ENCODE measurements around the gene LRP8.

LRP8 gene

DNA sequence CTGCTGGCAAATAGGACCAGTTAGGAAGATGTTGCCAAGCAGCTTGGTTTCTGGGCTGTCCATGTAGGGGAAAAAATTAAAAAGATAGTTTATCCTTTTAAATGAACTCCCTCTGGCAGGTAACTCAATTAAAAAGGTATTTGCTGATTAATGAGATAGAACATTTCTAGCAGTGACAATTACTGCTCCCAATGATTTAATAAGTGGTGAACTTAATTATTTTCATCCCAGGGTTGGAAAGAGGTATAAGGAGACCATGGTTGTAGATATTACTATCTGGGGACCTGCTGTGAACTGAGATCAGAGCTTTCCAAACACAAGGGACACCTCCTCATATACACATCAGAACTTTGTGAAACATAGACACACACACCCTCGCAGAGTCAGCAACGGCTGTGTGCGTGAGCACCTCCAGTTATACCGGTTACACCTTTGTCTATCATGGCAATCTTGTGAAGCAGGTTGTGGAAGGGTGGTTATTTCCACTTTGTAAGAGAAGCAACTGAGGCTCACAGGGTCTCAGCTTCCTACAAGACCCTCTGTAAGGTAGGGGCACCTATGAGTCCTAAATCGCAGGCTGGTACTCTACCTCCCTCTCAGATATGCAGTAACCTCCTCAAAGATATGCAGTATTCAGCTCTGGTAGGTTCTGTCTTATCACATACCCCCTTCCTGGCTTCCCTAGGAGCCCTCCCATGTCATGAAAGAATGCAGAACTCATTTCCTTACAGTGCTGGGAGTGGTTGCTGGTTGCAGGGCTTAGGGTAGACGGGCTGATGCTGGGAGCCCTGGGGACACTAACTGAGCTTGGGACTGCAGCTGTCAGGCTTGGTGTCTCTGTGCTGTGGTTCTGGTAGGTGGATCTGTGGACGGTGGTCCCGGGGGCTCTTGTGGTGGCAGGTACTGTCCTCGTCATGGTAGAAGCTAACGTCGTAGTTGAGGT lies 71.1 kb downstream of the LRP8 start:
- peak; percentile 59 for DNase-seq

DNA sequence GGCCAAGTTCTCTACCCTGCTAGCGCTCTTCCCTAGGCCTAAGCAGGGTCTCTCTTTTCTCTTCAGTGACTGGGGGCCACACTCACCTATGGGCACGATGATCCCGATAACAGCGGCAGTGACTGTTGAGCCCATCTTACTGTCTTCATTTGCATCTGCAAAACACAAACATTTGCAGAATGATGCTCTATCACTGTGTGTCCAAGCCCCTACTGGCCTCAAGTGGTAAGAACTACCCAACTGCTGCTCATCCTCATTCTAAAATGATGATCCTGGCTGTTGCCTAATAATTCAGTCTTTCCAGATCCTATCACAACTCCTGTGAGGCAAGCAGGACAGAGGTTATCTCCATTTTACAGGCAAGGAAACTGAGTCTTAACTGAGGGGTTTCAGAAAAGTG lies 72.8 kb downstream of the LRP8 start:
- DNase-seq, result no peak

DNA sequence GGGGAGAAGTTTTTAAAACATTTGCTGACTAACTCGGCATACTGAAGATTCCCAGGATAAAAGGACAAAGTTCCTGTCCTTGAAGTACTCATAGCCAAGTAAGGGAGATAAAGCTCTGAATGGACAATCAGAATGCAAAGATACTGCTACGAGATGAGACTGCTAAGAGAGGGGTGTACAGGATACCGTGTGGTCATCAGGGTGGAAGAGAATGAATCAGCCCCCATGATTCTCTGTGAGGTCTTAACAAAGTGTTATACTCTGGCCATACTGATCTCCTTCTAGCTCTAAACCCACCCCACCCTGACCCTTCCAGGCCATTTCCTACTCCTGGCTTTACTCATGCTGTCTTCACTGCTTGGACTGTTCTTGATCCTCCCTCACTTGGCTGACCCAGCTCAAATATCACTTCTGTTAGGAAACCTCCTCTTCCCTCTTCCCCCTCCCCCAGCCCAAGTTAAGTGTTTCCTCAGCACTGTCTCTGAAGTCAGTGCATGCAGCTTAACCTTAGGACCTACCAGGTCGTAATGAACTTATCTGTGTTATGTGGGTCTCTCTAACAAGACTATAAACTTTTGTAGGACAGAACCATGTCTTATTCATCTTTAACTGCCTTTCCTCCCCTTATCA lies 73.7 kb downstream of the LRP8 start:
- DNase-seq, result peak; percentile 65

DNA sequence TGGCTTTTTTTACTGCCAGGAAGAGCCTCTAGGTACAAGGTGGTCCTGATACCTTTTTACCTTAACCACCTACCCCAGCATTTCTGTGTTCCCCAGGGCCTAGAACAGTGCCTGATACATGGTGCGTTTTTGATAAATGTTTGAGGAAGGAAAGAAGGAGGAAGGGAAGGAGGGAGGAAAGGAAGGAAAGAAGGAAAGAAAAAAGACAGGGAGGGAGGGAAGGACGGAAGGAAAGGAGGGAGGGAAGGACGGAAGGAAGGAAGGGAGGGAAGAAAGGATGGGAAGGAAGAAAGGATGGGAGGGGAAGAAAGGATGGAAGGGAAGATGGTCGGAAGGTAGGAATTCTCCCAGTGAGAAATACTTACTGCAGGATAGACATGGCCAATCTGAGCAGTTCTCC lies 77.5 kb downstream of the LRP8 start:
- DNase-seq, result no peak

DNA sequence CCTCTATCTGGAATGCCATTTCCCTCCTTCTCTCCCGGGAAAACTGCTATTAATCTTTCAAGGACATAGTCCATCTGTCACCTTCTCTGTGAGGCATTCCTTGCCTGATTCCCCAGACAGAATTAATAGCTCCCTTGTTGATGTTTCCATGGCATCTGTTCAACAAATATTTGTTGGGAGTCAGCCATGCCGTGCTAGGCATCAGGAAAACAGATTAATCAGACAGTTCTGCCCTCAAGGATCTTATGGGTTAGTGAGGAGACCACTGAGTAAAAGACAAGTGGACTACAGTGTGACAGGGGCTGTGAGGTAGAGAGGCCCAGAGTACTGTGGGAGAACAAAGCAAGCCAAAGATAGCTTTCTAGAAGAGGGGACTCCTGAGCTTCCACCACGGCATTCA lies 78.2 kb downstream of the LRP8 start:
- DNase-seq, result no peak

DNA sequence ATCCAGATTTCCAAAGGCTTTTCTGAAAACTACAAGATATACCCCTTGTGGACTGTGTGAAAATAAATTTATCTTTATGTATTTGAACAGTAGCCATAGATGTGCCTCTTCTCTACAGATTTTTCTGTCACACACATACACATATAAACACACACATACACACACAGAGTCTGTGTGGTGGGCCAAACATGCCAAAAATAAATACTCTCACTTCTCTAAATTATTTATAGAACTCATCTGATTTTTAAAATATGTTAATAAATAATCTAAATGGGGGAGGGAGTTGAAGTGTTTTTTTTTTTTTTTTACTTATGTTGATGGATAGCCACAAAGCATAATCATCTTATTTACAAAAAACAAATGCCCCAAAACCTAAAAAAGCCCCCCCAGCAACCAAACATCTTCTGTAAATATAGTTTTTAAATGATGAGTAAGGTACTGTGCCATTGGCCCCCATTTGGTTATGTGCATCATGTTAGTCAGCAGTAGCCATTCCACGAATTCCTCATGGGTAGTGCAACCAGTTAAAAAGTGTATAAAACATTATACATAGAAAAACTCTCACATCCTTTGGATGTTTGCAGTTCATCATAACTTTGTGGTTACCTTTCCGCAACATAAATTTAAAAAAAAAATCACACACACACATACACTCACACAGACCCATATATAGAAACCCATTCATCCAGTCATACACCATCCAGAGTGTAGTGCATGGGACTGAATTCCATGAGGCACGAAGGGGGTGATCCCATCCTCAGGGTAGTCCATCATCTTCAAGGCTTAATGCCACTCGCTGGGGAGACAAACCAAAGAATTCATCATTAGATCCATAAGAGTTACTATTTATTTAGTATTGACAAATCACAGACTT lies 81.4 kb downstream of the LRP8 start:
- DNase-seq, result peak; percentile 21

DNA sequence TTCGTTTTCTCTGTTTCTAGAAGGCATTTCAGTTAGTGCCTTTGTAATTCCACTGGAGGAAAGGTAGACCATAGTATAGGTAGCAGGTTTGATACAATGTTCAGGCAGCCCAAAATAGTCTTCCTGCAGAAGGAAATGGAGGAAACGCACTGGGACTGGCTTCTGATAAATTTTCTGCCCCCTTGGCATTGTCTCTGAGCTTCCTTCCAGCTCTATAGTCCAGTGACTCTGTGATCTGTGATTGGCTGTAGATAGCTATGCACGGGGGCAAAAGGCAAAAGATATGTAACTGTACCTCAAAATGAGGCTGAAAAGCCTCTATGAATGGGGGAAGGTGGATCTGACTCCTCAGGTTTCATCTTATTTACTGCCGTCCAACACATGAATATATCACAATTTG lies 83.7 kb downstream of the LRP8 start:
- no peak for DNase-seq

DNA sequence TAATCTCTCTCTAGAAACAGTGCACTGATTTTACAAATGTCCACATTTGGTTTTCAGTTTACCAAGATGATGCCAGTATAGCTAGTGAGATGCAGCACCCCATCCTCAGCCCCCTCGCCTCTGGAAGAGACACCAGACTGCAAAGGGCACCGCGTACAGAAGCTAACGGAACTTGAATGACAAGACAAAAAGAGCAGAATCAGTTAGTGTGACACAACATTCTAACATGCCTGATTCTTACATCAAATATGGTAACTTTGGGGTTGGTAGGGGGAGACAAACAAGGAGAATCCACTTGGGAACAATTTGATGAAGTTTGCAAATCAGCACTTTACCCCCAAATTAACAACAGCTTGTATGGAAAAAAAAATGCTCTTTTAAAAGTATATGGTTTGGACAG lies 85.5 kb downstream of the LRP8 start:
- no peak for DNase-seq

DNA sequence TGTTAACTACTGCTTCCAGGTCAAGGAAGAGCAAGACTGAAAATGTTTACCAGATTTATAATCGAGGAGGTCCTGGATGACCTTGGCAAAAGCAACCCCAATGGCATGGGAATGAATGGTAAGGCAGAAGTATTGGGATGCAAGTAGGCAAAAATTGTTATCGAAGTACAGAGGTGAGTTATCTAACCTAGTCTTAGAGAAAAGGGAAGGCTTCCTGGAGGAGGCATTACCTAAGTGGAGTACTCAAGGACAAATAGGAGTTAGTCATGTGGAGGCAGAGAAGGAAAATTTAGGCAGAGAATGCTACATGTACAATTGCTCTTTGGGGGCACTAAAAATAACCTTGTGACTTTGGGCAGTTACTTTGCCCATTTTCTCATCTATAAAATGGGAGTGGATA lies 86.0 kb downstream of the LRP8 start:
- no peak for DNase-seq

DNA sequence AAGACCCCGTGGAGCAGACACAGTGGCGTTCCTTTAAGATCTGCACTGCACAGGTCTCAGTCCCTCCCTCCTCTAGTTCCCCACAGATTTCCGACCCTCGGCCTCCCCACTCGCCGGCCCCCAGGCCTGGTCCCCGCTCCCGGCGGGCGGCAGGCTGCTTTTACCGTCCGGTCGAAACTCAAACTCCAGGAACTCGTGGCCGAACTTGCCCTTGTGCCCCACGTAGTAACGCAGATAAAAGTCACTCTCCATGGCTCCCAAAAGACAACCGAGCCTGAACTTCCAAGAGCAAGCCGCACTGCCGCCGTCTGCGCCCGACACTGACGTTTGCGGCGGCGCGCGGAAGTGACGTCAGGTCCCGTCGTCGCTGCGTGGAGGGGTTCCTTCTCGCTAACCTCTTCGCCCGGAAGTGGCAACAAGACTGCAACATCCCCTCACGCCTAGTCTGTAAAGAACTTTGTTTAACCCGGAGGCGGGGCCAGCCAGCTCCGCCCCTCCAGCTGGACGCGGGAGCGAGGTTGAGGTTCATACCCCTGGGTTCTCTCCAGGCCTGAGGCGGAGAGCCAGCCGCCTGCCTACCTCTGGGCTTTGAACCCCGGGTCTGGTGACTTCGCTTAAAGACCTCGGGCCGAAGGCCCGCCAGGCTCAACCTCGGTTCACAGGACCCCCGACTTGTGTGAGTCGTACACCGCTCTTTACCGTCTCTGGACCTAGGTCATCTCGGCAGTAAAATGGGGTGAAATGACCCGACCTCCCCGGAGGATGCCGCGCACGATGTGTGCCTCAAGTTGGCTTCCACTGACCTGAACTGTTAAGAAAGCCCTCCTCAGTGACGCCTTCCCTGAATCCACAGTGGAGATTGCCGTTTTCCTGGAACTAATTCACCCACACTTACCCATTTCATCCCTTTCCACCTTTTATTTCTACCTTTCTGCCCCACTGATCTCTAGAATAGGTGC lies 89.4 kb downstream of the LRP8 start, which contains the start of gene MAGOH:
Gene MAGOH (minus strand): TSS at position 322 of the 959 bp plus-strand sequence. CDS start 70 bp downstream, at position 252.
- DNase-seq, result peak; percentile 94

DNA sequence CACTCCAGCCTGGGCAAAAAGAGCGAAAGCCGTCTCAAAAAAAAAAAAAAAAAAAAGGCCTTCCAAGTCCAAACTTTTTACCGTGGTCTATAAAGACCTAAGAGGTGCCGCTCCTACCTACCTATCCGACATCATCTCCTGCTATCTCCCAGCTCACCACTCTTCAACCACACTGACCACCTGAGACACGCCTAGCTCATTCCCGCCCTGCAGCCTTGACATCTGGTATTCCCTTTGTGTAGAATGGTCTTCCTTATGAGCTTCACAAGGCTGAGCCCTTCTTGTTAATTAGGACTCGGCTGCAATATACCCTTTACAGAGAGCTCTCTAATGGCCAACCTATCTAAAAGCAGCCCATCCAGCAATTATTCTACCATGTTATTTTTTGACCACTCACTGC lies 90.2 kb downstream of the LRP8 start:
- DNase-seq, result no peak

DNA sequence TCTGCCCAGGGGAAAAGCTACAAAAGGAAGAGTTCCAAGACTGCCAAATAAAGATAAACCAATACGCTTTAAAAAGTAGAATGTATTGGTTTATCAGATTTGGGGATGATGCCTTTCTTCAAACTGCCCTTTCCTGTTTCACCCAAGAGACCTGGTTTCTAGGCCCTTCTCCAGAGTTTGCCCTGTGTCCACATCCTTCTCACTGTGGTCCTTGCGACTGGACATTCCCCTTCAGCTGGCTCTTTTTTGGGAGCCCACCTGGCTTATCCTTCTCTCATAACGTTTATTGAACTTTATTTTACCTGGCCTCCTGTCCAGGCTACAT lies 106.9 kb downstream of the LRP8 start:
- DNase-seq, result no peak

DNA sequence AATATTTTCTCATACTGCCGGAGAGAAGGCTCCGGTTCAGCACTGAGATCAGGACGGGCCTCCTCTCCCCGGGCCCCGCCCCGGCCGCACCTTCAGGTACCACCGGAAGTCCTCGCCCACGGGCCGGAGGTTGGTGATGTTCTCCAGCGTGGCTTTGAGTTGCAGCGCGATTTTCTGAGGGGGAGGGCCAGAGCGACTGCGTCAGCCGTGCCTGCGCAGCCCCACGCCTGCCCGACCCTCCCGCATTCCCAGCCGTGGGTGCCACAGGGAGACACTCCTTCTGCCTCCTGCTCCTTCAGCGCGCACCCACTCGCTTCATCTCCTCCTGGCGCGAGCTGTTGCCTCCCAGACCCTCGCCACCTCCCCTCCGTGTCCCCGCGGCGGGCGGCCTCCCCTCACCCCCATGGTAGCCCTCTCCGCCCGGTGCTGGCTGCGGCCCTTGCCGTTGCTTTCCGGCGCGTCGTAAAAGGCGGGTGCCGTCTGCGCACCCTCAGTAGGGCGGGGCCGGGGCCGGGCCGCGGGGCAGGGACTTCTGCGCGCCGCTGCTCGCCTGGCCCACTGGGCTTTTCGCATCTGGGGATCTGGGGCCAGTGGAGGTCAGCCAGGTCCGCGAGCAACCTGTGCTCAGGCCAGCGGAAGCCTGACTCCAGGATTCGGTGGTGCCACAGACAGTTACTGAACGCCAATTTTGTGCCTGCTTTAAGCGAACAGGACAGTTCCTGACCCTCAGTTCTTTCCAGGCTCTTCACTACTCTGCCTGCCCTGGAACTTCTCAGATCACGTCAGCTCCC lies 107.5 kb downstream of the LRP8 start, which contains the start of gene CZIB:
Gene CZIB (minus strand): TSS at position 464 of the 791 bp plus-strand sequence. CDS start 59 bp downstream, at position 405.
- peak; percentile 92 for DNase-seq

DNA sequence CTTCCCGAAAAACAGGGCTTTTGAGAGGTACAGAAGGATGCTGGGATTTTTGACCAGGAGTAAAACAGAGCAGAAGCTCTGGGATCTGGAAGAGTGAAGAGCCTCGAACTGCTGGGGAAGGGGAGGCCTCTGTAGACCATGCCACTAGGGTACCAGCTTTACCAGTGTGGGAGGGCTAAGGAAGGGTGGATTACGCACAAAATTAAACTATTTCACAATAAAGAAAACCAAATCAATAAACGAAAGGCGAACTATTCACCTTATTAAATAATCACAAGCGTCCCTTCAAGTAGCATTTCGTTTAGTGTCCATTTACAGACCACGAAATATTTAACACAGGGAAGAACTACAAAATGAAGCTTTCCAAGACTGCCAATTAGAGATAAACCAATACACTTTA lies 108.2 kb downstream of the LRP8 start:
- DNase-seq, result no peak

DNA sequence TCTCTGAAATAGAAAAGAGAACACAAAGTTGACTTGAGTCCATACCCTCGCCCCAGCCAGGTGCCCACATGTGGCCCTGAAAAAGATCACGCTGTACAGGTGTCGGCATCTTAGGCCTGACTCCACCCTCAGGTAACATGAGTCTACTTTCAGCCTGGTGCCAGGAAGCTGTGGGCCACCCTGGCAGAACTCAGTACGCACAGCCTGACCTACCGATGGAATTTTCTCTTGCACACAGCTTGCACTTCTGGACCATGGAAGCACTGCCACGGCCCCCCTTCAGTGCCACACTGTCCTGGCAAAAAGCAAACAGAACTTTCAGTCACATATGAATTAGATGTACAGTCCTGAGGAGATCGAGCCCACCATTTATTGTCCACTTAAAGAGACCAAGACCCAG lies 109.7 kb downstream of the LRP8 start:
- DNase-seq, result no peak

DNA sequence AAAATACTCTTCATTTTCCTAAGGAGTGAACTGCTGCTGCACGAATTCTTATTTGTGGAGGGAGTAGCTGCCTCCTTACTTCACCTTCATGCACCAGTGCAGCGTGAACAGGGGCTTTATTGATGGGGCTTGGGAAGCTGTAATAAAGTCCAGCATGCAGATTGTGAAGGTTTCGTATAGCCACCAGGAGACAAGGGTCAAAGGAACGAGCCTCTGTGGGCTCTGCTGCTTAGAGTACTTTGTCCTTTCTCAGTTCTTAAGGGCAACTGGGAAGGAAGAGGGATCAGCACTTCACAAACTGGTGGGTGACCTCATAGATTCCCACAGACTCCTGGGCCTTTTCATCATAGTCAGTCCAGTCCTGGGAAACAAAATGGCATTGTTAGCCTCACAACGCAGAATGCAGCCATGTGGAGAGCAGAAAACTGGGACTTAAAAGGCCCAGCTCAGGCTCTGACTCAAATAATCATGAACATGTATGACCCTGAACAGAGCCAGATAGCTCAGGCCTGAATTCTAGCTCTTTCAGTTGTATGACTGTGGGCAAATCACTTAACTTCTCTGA lies 113.4 kb downstream of the LRP8 start:
- DNase-seq, result no peak

DNA sequence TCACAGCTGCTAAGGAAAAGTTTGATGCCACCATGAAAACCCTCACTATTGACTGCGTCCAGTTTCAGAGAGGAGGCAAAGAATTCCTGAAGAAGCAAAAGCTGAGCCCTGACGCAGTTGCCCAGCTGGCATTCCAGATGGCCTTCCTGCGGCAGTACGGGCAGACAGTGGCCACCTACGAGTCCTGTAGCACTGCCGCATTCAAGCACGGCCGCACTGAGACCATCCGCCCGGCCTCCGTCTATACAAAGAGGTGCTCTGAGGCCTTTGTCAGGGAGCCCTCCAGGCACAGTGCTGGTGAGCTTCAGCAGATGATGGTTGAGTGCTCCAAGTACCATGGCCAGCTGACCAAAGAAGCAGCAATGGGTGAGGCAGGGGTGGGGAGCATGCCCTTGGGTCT lies 116.9 kb downstream of the LRP8 start:
- DNase-seq, result no peak

DNA sequence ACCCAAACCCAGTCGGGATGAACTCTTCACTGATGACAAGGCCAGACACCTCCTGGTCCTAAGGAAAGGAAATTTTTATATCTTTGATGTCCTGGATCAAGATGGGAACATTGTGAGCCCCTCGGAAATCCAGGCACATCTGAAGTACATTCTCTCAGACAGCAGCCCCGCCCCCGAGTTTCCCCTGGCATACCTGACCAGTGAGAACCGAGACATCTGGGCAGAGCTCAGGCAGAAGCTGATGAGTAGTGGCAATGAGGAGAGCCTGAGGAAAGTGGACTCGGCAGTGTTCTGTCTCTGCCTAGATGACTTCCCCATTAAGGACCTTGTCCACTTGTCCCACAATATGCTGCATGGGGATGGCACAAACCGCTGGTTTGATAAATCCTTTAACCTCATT lies 117.5 kb downstream of the LRP8 start:
- DNase-seq, result no peak

DNA sequence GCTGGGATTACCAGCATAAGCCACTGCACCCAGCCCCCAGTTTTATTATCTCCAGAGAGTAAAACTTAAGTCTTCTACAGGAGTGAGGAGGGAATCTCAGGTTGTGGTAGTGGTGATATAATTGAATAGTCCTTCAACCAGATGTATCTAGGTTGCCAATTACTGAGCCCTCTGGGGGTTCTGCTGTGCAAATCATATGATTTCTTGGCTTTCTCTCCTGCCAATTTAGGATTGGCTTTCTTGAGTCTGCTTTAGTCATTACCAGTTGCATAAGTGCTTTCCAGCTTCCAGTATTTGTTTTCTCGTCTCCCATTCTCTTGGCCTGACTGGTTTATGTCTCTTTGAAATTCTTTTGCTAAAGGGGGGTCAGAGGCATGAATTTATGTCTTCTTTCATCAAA lies 120.1 kb downstream of the LRP8 start:
- DNase-seq, result no peak

DNA sequence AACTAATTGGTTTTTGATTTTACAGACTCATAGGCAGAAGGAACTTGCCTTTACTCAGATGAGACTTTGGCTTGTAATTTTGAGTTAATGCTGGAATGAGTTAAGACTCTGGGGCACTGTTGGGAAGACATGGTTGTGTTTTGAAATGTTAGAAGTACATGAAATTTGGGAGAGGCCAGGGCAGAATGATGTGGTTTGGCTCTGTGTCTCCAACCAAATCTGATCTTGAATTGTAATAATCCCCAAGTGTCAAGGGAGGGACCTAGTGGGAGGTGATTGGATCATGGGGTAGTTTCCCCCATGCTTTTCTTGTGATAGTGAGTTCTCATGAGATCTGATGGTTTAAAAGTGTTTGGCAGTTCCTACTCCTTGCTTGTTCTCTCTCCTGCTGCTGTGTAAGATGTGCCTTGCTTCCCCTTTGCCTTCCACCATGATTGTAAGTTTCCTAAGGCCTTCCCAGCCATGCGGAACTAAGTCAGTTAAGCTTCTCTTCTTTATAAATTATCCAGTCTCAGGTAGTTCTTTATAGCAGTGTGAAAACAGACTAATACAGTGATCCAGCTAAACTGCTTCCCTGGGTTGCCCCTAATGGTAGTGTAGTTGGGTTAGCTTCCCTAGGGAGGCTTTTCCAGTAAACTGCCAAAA lies 121.0 kb downstream of the LRP8 start:
- no peak for DNase-seq
